GM12878 (cell line): ENCODE measurements around the gene FOXD2. TPM values are rescaled to one million over a fixed set of nuclear protein-coding genes. Genes with fewer than 3 reads are reported as not detected.

Experiments used
- ATAC-seq: fragments of 200-7000 bp; cut with Tn5 transposase; 3 replicates; pipeline ENCODE4 v1.9.1; 2020; ENCODE audit warnings: mild to moderate bottlenecking, moderate library complexity
- BruUV-seq: library from RNA; stranded (reverse); fragments of 400-500 nt; replicated peaks from 2 replicates; lab custom pipeline; 2021; lab: Mats Ljungman, UMichigan
- CTCF ChIA-PET: fragments of 300-600 bp; sonication (Branson Sonifier 250); formaldehyde crosslinking; extraction: SDS; loops from one replicate; lab custom pipeline; 2021; ENCODE audit warnings: inconsistent platforms; lab: Yijun Ruan, JAX
- POLR2A ChIA-PET: fragments of 350-600 bp; formaldehyde crosslinking; extraction: SDS; loops from one replicate; lab custom pipeline; 2021; ENCODE audit warnings: inconsistent platforms; lab: Charles Lee
- RAD21 ChIA-PET: fragments of 300-600 bp; sonication (Branson Sonifier 250); formaldehyde crosslinking; loops from one replicate; lab custom pipeline; 2023; ENCODE audit warnings: antibody characterized with exemption; ENCODE audit not compliant: unreplicated experiment; lab: Charles Lee
- SMC1A ChIA-PET: fragments of 300-600 bp; sonication (Branson Sonifier 250); formaldehyde crosslinking; loops from one replicate; lab custom pipeline; 2023; ENCODE audit not compliant: unreplicated experiment, uncharacterized antibody; lab: Charles Lee
- DNase-seq: peaks from one replicate; pipeline ENCODE4 v3.0.0-alpha.2; 2011; ENCODE audit warnings: low read depth, low spot score
- FAIRE-seq: peaks from 3 replicates; lab custom pipeline; 2011; peaks lifted over from hg19 to GRCh38; lab: Jason Lieb, UNC
- H2AFZ ChIP-seq: 2 replicates; pipeline ENCODE4 v1.6.0; 2011; ENCODE audit warnings: low read depth, low read length, control low read depth; ENCODE audit not compliant: control insufficient read depth
- H3K27ac ChIP-seq: 2 replicates; pipeline ENCODE4 v1.5.1; 2011; ENCODE audit warnings: control low read depth; ENCODE audit not compliant: control insufficient read depth, insufficient read depth
- H3K27me3 ChIP-seq, 2 experiments: replicated peaks in 1 of 2; 2 replicates each; pipeline versions ENCODE4 v1.6.0 to v1.6.1; 2011; ENCODE audit warnings: low read length in 1 of 2; ENCODE audit not compliant: control insufficient read depth in 2 of 2, insufficient read depth in 2 of 2
- H3K36me3 ChIP-seq, 2 experiments: 2 replicates each; pipeline ENCODE4 v1.5.1; 2011; ENCODE audit warnings: low read length in 1 of 2; ENCODE audit not compliant: control insufficient read depth in 2 of 2, insufficient read depth in 2 of 2
- H3K4me1 ChIP-seq: 2 replicates; pipeline ENCODE4 v1.6.1; 2011; ENCODE audit warnings: mild to moderate bottlenecking, low read length, moderate library complexity, mixed read lengths; ENCODE audit not compliant: control insufficient read depth, insufficient read depth
- H3K4me2 ChIP-seq: 2 replicates; pipeline ENCODE4 v1.6.0; 2011; ENCODE audit warnings: control low read depth; ENCODE audit not compliant: control insufficient read depth, insufficient read depth
- H3K4me3 ChIP-seq: fragments of 200-600 bp; sonication (generic); 2 replicates; pipeline ENCODE4 v1.5.1; 2016
- H3K79me2 ChIP-seq: 2 replicates; pipeline ENCODE4 v1.6.0; 2011; ENCODE audit warnings: low read length; ENCODE audit not compliant: control insufficient read depth, insufficient read depth
- H3K9ac ChIP-seq: 2 replicates; pipeline ENCODE4 v1.8.0; 2011; ENCODE audit warnings: low read length, control low read depth, mixed read lengths; ENCODE audit not compliant: control insufficient read depth, insufficient read depth
- H3K9me3 ChIP-seq: replicated peaks from 3 replicates; pipeline ENCODE4 v1.5.1; 2011; ENCODE audit warnings: mild to moderate bottlenecking, low read length; ENCODE audit not compliant: control insufficient read depth, insufficient read depth
- H4K20me1 ChIP-seq: 2 replicates; pipeline ENCODE4 v1.6.0; 2011; ENCODE audit not compliant: control insufficient read depth, insufficient read depth
- ATF7 ChIP-seq: fragments of 450-650 bp; IDR thresholded peaks from 2 replicates; pipeline ENCODE4 v1.6.1; 2016; ENCODE audit warnings: low read depth, mild to moderate bottlenecking
- CBFB ChIP-seq: IDR thresholded peaks from 2 replicates; pipeline ENCODE4 v1.6.1; 2016; ENCODE audit warnings: antibody characterized with exemption, low read depth
- FOXK2 ChIP-seq: fragments of 450-650 bp; IDR thresholded peaks from 2 replicates; pipeline ENCODE4 v1.6.1; 2017; ENCODE audit warnings: mild to moderate bottlenecking, moderate library complexity
- GABPA ChIP-seq: IDR thresholded peaks from 2 replicates; pipeline ENCODE4 v1.6.1; 2014; ENCODE audit warnings: antibody characterized with exemption, low read depth, mild to moderate bottlenecking, inconsistent platforms
- POU2F2 ChIP-seq: IDR thresholded peaks from 3 replicates; pipeline ENCODE4 v1.6.1; 2011; ENCODE audit warnings: low read depth, mild to moderate bottlenecking, low read length, borderline replicate concordance
- TARDBP ChIP-seq: IDR thresholded peaks from 2 replicates; pipeline ENCODE4 v1.6.1; 2016; ENCODE audit warnings: borderline replicate concordance
- WGBS: methylation state at CpG from one replicate; pipeline ENCODE4 v1.1.6; 2016; ENCODE audit warnings: low lambda C conversion rate; ENCODE audit not compliant: insufficient replicate concordance, insufficient coverage; ENCODE audit errors: missing lambda C conversion rate; 5-methylcytosine and 5-hydroxymethylcytosine counted together
- in situ Hi-C: fragments of 300-500 bp; cut with MboI; formaldehyde crosslinking; loops from 9 replicates; pipeline ENCODE4 v1.14.3; 2018; ENCODE audit warnings: mixed read lengths
- intact Hi-C: fragments of 100-400 bp; cut with micrococcal nuclease; formaldehyde crosslinking; loops from one replicate; pipeline ENCODE4 v1.14.2; 2022; ENCODE audit not compliant: unreplicated experiment
- polyA plus RNA-seq, 11 experiments: library from polyadenylated mRNA; depleted of rRNA in 4 of 11; unstranded in 6 of 11; stranded (reverse) in 5 of 11; fragments of >200 nt; fragmentation: Nextera tagmentation in 4 of 11; fragmentation: Illumina TruSeq in 1 of 11; extraction: Ambion mirVana in 4 of 11; extraction: Trizol in 1 of 11; gene quantifications; 1 replicate in 1 of 11; 2 replicates in 10 of 11; pipeline versions ENCODE4 v1.2.1 to v1.2.3, GENCODE V29; 2011 to 2016; ENCODE audit warnings: inconsistent platforms in 2 of 11, missing spikeins in 2 of 11, low read depth in 1 of 11
- total RNA-seq, 4 experiments: library from RNA; depleted of rRNA in 3 of 4; stranded (reverse); fragments of >200 nt in 3 of 4; fragmentation: Illumina TruSeq in 1 of 4; extraction: Trizol in 1 of 4; gene quantifications; 2 replicates each; pipeline versions ENCODE4 v1.2.1 to v1.2.3, GENCODE V29; 2013 to 2021
- TF ChIP-seq, protein P1 (sequence below): fragments of 450-650 bp; IDR thresholded peaks from 2 replicates; pipeline ENCODE4 v1.6.1; 2018; ENCODE audit warnings: mild to moderate bottlenecking, low read depth, moderate library complexity; ENCODE audit not compliant: partially characterized antibody

Gene FOXD2
- total and polyA plus RNA-seq, 10 of the 15 experiments (the other 5 are each of a cell fraction or from before 2014, with no cell fraction given), result under 0.01 to 0.27 (median 0.04) TPM; not detected in 1

DNA sequence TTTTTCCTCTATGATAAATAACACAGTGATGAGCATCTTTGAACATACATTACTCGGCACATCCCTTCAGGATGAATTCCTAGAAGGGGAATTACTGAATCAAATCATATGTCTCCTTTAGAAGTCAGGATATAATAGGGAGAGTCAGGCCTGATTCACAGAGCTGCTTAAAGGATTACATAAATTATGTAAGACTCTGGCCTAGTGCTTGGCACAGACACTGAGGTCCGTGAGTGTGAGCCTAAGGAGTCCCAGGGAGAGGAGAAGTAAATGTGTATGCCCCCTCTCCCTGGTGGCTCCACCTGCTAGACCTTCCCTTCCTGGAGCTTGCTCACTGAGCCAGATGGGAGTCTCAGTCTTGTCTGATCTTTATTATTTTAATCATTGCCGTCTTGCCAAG, 30.4 kb upstream of the FOXD2 start:
- POLR2A ChIA-PET, result no interaction called here
- WGBS, result 54% methylated on average over 3 of the region's 3 CpGs
- no peak overlapping the region for H3K27ac ChIP-seq
- DNase-seq, result no peak
- H3K4me1 ChIP-seq, result no peaks in the 10 kb centered on the region
- H3K9me3 ChIP-seq, result no peaks in the 10 kb centered on the region
- H3K79me2 ChIP-seq, result no peaks in the 10 kb centered on the region
- RAD21 ChIA-PET, result interaction anchor here (1.3 kb wide), 1 partner anchor 30 kb away, joined by 3 read pairs; the partner anchor contains the start of gene FOXD2
- no peak for ATAC-seq
- no peak for TF ChIP-seq POU2F2
- TF ChIP-seq, protein P1, sequence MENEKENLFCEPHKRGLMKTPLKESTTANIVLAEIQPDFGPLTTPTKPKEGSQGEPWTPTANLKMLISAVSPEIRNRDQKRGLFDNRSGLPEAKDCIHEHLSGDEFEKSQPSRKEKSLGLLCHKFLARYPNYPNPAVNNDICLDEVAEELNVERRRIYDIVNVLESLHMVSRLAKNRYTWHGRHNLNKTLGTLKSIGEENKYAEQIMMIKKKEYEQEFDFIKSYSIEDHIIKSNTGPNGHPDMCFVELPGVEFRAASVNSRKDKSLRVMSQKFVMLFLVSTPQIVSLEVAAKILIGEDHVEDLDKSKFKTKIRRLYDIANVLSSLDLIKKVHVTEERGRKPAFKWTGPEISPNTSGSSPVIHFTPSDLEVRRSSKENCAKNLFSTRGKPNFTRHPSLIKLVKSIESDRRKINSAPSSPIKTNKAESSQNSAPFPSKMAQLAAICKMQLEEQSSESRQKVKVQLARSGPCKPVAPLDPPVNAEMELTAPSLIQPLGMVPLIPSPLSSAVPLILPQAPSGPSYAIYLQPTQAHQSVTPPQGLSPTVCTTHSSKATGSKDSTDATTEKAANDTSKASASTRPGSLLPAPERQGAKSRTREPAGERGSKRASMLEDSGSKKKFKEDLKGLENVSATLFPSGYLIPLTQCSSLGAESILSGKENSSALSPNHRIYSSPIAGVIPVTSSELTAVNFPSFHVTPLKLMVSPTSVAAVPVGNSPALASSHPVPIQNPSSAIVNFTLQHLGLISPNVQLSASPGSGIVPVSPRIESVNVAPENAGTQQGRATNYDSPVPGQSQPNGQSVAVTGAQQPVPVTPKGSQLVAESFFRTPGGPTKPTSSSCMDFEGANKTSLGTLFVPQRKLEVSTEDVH, result no peak
- TF ChIP-seq TARDBP, result no peak
- no peak for TF ChIP-seq ATF7
- TF ChIP-seq GABPA, result no peak
- TF ChIP-seq CBFB, result no peak
- no peak for TF ChIP-seq FOXK2
- H3K4me2 ChIP-seq, result no peak overlapping the region
- intact Hi-C loops, result no loop called here
- no peak overlapping the region for H3K4me3 ChIP-seq
- H3K27me3 ChIP-seq, result peaks cover 0 to 1% of the 10 kb centered on the region in 2 experiments; a peak in 1 of 4 replicates
- in situ Hi-C loops, result no loop called here
- H2AFZ ChIP-seq, result no peak overlapping the region
- no peak overlapping the region for H3K9ac ChIP-seq
- BruUV-seq, result no TSS peak
- SMC1A ChIA-PET, result no interaction called here
- H3K36me3 ChIP-seq, result no peaks in the 10 kb centered on the region
- H4K20me1 ChIP-seq, result no peaks in the 10 kb centered on the region
- CTCF ChIA-PET, result interaction anchor here (3.1 kb wide), 1 partner anchor 19 kb away, joined by 14 read pairs; no protein-coding TSS in a partner anchor
- no peak for FAIRE-seq
